GM23338 (cell line): ENCODE measurements around the gene PYY. TPM values are rescaled to one million over a fixed set of nuclear protein-coding genes. Genes with fewer than 3 reads are reported as not detected.

Experiments
- ATAC-seq: fragments of 200-7000 bp; cut with Tn5 transposase; 3 replicates; pipeline ENCODE4 v1.9.1; 2020
- DNase-seq: peaks from one replicate; pipeline ENCODE4 v3.0.0-alpha.2; 2015; ENCODE audit warnings: low spot score
- H2AFZ ChIP-seq: fragments of 200-600 bp; sonication (generic); 2 replicates; pipeline ENCODE4 v1.8.0; 2016; ENCODE audit warnings: antibody characterized with exemption, mild to moderate bottlenecking, moderate library complexity
- H3F3A ChIP-seq: fragments of 200-600 bp; sonication (generic); replicated peaks from 2 replicates; pipeline ENCODE4 v1.8.0; 2017; ENCODE audit warnings: antibody characterized with exemption, mixed run types, low read depth
- H3K27ac ChIP-seq: fragments of 200-600 bp; sonication (generic); 2 replicates; pipeline ENCODE4 v1.6.1; 2016; ENCODE audit warnings: low read depth
- H3K27me3 ChIP-seq: fragments of 200-600 bp; sonication (generic); 2 replicates; pipeline ENCODE4 v1.8.0; 2016; ENCODE audit warnings: mild to moderate bottlenecking, mixed run types, moderate library complexity; ENCODE audit not compliant: insufficient read depth
- H3K36me3 ChIP-seq: fragments of 200-600 bp; sonication (generic); 2 replicates; pipeline ENCODE4 v1.8.0; 2016; ENCODE audit warnings: mild to moderate bottlenecking; ENCODE audit not compliant: insufficient read depth
- H3K4me1 ChIP-seq: fragments of 200-600 bp; sonication (generic); 2 replicates; pipeline ENCODE4 v1.8.0; 2016; ENCODE audit warnings: mild to moderate bottlenecking, moderate library complexity; ENCODE audit not compliant: insufficient read depth
- H3K4me2 ChIP-seq: fragments of 200-600 bp; sonication (generic); 2 replicates; pipeline ENCODE4 v1.7.1; 2017; ENCODE audit warnings: mixed run types
- H3K4me3 ChIP-seq: fragments of 200-600 bp; sonication (generic); 2 replicates; pipeline ENCODE4 v1.6.1; 2016; ENCODE audit warnings: mixed run types
- H3K79me2 ChIP-seq: fragments of 200-600 bp; sonication (generic); replicated peaks from 2 replicates; pipeline ENCODE4 v1.8.0; 2017; ENCODE audit warnings: mild to moderate bottlenecking; ENCODE audit not compliant: insufficient read depth
- H3K9me2 ChIP-seq: fragments of 200-600 bp; sonication (generic); 2 replicates; pipeline ENCODE4 v1.8.0; 2017; ENCODE audit not compliant: insufficient read depth
- H4K20me1 ChIP-seq: fragments of 200-600 bp; sonication (generic); replicated peaks from 2 replicates; pipeline ENCODE4 v1.8.0; 2017; ENCODE audit warnings: mild to moderate bottlenecking; ENCODE audit not compliant: insufficient read depth
- H3K27ac Mint-ChIP-seq: 2 replicates; pipeline ENCODE4 v1.8.0; 2020; ENCODE audit warnings: inconsistent platforms, mild to moderate bottlenecking, moderate library complexity, mixed read lengths
- H3K27me3 Mint-ChIP-seq: 3 replicates; pipeline ENCODE4 v1.8.0; 2022; ENCODE audit warnings: low read depth, mild to moderate bottlenecking, moderate library complexity, mixed read lengths, inconsistent platforms; ENCODE audit not compliant: insufficient read depth, poor library complexity
- H3K36me3 Mint-ChIP-seq: 3 replicates; pipeline ENCODE4 v1.8.0; 2021; ENCODE audit warnings: low read depth, mild to moderate bottlenecking, inconsistent platforms, moderate library complexity, mixed read lengths
- H3K4me1 Mint-ChIP-seq: 3 replicates; pipeline ENCODE4 v1.8.0; 2020; ENCODE audit warnings: mild to moderate bottlenecking, inconsistent platforms, mixed read lengths
- H3K4me3 Mint-ChIP-seq: 3 replicates; pipeline ENCODE4 v1.8.0; 2021; ENCODE audit warnings: moderate library complexity, mild to moderate bottlenecking, inconsistent platforms, mixed read lengths
- H3K9me3 Mint-ChIP-seq: 3 replicates; pipeline ENCODE4 v1.8.0; 2020; ENCODE audit warnings: moderate library complexity, mild to moderate bottlenecking, inconsistent platforms, mixed read lengths
- CREB1 ChIP-seq: fragments of 250-450 bp; sonication (Bioruptor Pico); IDR thresholded peaks from 2 replicates; pipeline ENCODE4 v1.5.0; 2020; ENCODE audit warnings: low read depth, mild to moderate bottlenecking, moderate library complexity
- CTCF ChIP-seq, 2 experiments: fragments of 200-600 bp in 1 of 2; sonication (generic) in 1 of 2; conservative IDR thresholded peaks; 2 replicates each; pipeline versions ENCODE4 v1.5.1 to v1.6.1; 2016 to 2017; ENCODE audit warnings: antibody characterized with exemption in 2 of 2, low read depth in 2 of 2, mild to moderate bottlenecking in 2 of 2, moderate library complexity in 1 of 2
- ETS1 ChIP-seq: IDR thresholded peaks from 2 replicates; pipeline ENCODE4 v1.6.1; 2016; ENCODE audit warnings: antibody characterized with exemption
- EZH2 ChIP-seq: fragments of 200-600 bp; sonication (generic); IDR thresholded peaks from one replicate; pipeline ENCODE4 v1.8.0; 2017; ENCODE audit warnings: antibody characterized with exemption, mild to moderate bottlenecking, low read depth; ENCODE audit not compliant: unreplicated experiment
- EZH2phosphoT487 ChIP-seq: fragments of 200-600 bp; sonication (generic); IDR thresholded peaks from one replicate; pipeline ENCODE4 v1.8.1; 2018; ENCODE audit warnings: antibody characterized with exemption; ENCODE audit not compliant: unreplicated experiment
- JUNB ChIP-seq: IDR thresholded peaks from one replicate; pipeline ENCODE4 v1.6.1; 2016; ENCODE audit warnings: antibody characterized with exemption; ENCODE audit not compliant: unreplicated experiment
- NANOG ChIP-seq: IDR thresholded peaks from 2 replicates; pipeline ENCODE4 v1.6.1; 2016; ENCODE audit warnings: antibody characterized with exemption, borderline replicate concordance
- POLR2AphosphoS5 ChIP-seq: IDR thresholded peaks from 2 replicates; pipeline ENCODE4 v1.6.1; 2016; ENCODE audit warnings: antibody characterized with exemption, low read depth
- REST ChIP-seq: IDR thresholded peaks from one replicate; pipeline ENCODE4 v1.6.1; 2018; ENCODE audit warnings: antibody characterized with exemption; ENCODE audit not compliant: unreplicated experiment
- ZNF114 ChIP-seq: fragments of 250-450 bp; sonication (Bioruptor Pico); IDR thresholded peaks from 2 replicates; pipeline ENCODE4 v1.5.0; 2020; ENCODE audit warnings: mild to moderate bottlenecking, moderate library complexity
- polyA plus RNA-seq: library from polyadenylated mRNA; unstranded; fragments of >200 nt; fragmentation: Nextera tagmentation; extraction: Ambion mirVana; gene quantifications from 2 replicates; pipeline ENCODE4 v1.2.1, GENCODE V29; 2016
- total RNA-seq: library from RNA; depleted of rRNA; stranded (reverse); fragments of >200 nt; shearing (Covaris generic); gene quantifications from 2 replicates; pipeline ENCODE4 v1.2.3, GENCODE V29; 2014

Gene PYY
- total and polyA plus RNA-seq, 2 experiments from 2014 or later, result 0.56 to 8.5 TPM

- peaks cover 5% of the 10 kb centered on the region for H3K27me3 Mint-ChIP-seq
- Histone ChIP-seq H3K27ac (no peak overlapping the region), H2AFZ (peak overlapping the region; percentile 69; the same call in 1 of the 2 replicates), H3K4me2 (no peak overlapping the region), H4K20me1 (no peaks in the 10 kb centered on the region; the same call in 1 of the 2 replicates), H3F3A (no peaks in the 10 kb centered on the region), H3K4me3 (no peak overlapping the region), H3K79me2 (no peaks in the 10 kb centered on the region), H3K36me3 (no peaks in the 10 kb centered on the region), H3K27me3 (no peaks in the 10 kb centered on the region), H3K4me1 (no peaks in the 10 kb centered on the region), H3K9me2 (no peaks in the 10 kb centered on the region)
- ATAC-seq (no peak), DNase-seq (no peak)
- no peak overlapping the region for H3K4me3 Mint-ChIP-seq
- H3K36me3 Mint-ChIP-seq, result no peaks in the 10 kb centered on the region
- no peak overlapping the region for H3K27ac Mint-ChIP-seq
- no peak for TF ChIP-seq CREB1
- no peak for TF ChIP-seq ZNF114 (CRISPR knock-in tag)
- TF ChIP-seq ETS1, result no peak
- no peak for TF ChIP-seq REST
- no peak for TF ChIP-seq EZH2phosphoT487
- no peak for TF ChIP-seq JUNB
- no peak for TF ChIP-seq NANOG
- no peak for TF ChIP-seq EZH2
- no peak for TF ChIP-seq CTCF (conservative IDR thresholded peaks at IDR 0.05; ENCODE audit: low read depth in 2 of 2)
- H3K4me1 Mint-ChIP-seq, result no peaks in the 10 kb centered on the region
- no peaks in the 10 kb centered on the region for H3K9me3 Mint-ChIP-seq
These were observed 13.6 kb upstream of the PYY start for GRCh38 chr17:43967251-43967875.

- Histone ChIP-seq H3K4me1 (no peaks in the 10 kb centered on the region), H3K79me2 (no peaks in the 10 kb centered on the region), H2AFZ (no peak overlapping the region), H3K36me3 (no peaks in the 10 kb centered on the region), H3K27ac (no peak overlapping the region), H3K4me3 (no peak overlapping the region), H3F3A (no peaks in the 10 kb centered on the region), H4K20me1 (no peaks in the 10 kb centered on the region; the same call in 1 of the 2 replicates), H3K4me2 (no peak overlapping the region), H3K9me2 (no peaks in the 10 kb centered on the region), H3K27me3 (no peaks in the 10 kb centered on the region)
- H3K9me3 Mint-ChIP-seq, result no peaks in the 10 kb centered on the region
- H3K4me1 Mint-ChIP-seq, result no peaks in the 10 kb centered on the region
- TF ChIP-seq POLR2AphosphoS5 (no peak), CREB1 (no peak), EZH2 (no peak)
- no peak for DNase-seq
- H3K4me3 Mint-ChIP-seq, result no peak overlapping the region
- no peak for ATAC-seq
- no peaks in the 10 kb centered on the region for H3K36me3 Mint-ChIP-seq
- no peak overlapping the region for H3K27ac Mint-ChIP-seq
- peaks cover 7% of the 10 kb centered on the region for H3K27me3 Mint-ChIP-seq
These were observed 12.5 kb upstream of the PYY start for GRCh38 chr17:43966276-43966675.
